Left lung (tissue), 10 donors: Measurements from ENCODE around the gene MEGF8. TPM values are rescaled to one million over a fixed set of nuclear protein-coding genes. Genes with fewer than 3 reads are reported as not detected.
A peak's percentile ranks its signal among the peaks of the same experiment; 100 is the strongest.

Experiments
- ATAC-seq: fragments of 200-7000 bp; cut with Tn5 transposase; one replicate; pipeline ENCODE4 v1.9.1; 2020; ENCODE audit warnings: moderate library complexity
- DNase-seq, 4 donors: peaks; one replicate each; pipeline ENCODE4 v3.0.0-alpha.2; 2013 to 2020
- H3K27ac ChIP-seq, 2 donors: fragments of 200-600 bp; sonication (generic) in 1 of 2; one replicate each; pipeline versions ENCODE4 v1.5.0 to v1.8.0; 2020 to 2021
- H3K27me3 ChIP-seq, 2 donors: fragments of 200-600 bp; sonication (generic) in 1 of 2; one replicate each; pipeline versions ENCODE4 v1.5.0 to v1.8.0; 2020 to 2021
- H3K36me3 ChIP-seq, 2 donors: fragments of 200-600 bp; sonication (generic) in 1 of 2; one replicate each; pipeline versions ENCODE4 v1.5.0 to v1.8.0; 2020 to 2021
- H3K4me1 ChIP-seq, 2 donors: fragments of 200-600 bp; one replicate each; pipeline ENCODE4 v1.8.0; 2021
- H3K4me3 ChIP-seq, 2 donors: fragments of 200-600 bp; sonication (generic) in 1 of 2; one replicate each; pipeline versions ENCODE4 v1.5.0 to v1.8.0; 2020 to 2021; ENCODE audit warnings: mild to moderate bottlenecking in 1 of 2
- H3K9me3 ChIP-seq, 2 donors: fragments of 200-600 bp; sonication (generic) in 1 of 2; one replicate each; pipeline versions ENCODE4 v1.5.0 to v1.8.0; 2020 to 2021
- CTCF ChIP-seq, 2 donors: fragments of 200-600 bp; sonication (generic) in 1 of 2; IDR thresholded peaks; one replicate each; pipeline versions ENCODE4 v1.5.0 to v1.8.0; 2021; ENCODE audit warnings: antibody characterized with exemption in 2 of 2
- intact Hi-C, 2 donors: fragments of 100-400 bp; cut with DNase I; formaldehyde crosslinking; loops; one replicate each; pipeline versions ENCODE4 v1.11.2 to v1.14.2; 2022
- polyA plus RNA-seq, 6 donors: library from polyadenylated mRNA; unstranded; fragments of 120-200 nt; gene quantifications; one replicate each; pipeline ENCODE4 v1.2.1, GENCODE V29; 2013; ENCODE audit not compliant: insufficient read length in 6 of 6
- total RNA-seq, 2 donors: library from RNA; stranded (reverse); fragmentation: NEBNext Ultra II Directional; extraction: Animal tissue kit (Norgen Biotek cat#: 25700); gene quantifications; one replicate each; pipeline ENCODE4 v1.2.1, GENCODE V29; 2021
- donor health status: DM: no; HTN: yes; CAD: no.
- donor health status: DM: no; HTN: no; CAD: no.

The MEGF8 gene
- total and polyA plus RNA-seq, 8 donors, result 15.7 to 38.9 (median 34.8) TPM

GRCh38 chr19:42287017-42287826 is 38.2 kb upstream of the MEGF8 start:
- TF ChIP-seq CTCF (IDR thresholded peaks at IDR 0.05), result no peak
- DNase-seq (no peak), ATAC-seq (no peak)
- Histone ChIP-seq H3K4me3 (no peak overlapping the region), H3K27ac (peak overlapping the region in 1 of 2 donors; percentile 77), H3K9me3 (no peaks in the 10 kb centered on the region), H3K36me3 (peaks cover 0 to 55% of the 10 kb centered on the region in 2 donors), H3K27me3 (no peaks in the 10 kb centered on the region), H3K4me1 (peaks cover 27 to 36% of the 10 kb centered on the region in 2 donors)
- intact Hi-C loops, result loop anchor here in 1 of 2 donors (5.0 kb wide), 1 partner anchor 35 kb away; no protein-coding TSS in a partner anchor

- Histone ChIP-seq H3K9me3 (no peaks in the 10 kb centered on the region), H3K36me3 (peaks cover 0 to 61% of the 10 kb centered on the region in 2 donors), H3K4me1 (peaks cover 24 to 31% of the 10 kb centered on the region in 2 donors), H3K27me3 (no peaks in the 10 kb centered on the region), H3K27ac (no peak overlapping the region), H3K4me3 (no peak overlapping the region)
- no peak for ATAC-seq
- no peak for DNase-seq
- intact Hi-C loops, result loop anchor here in 1 of 2 donors (5.0 kb wide), 1 partner anchor 35 kb away; no protein-coding TSS in a partner anchor
- no peak for TF ChIP-seq CTCF (IDR thresholded peaks at IDR 0.05)
Observed at GRCh38 chr19:42287827-42288107, 37.7 kb upstream of the MEGF8 start.

- H3K27ac ChIP-seq, result peak overlapping the region in 1 of 2 donors; percentile 33
- DNase-seq, result no peak
- intact Hi-C loops, result loop anchor here in 1 of 2 donors (5.0 kb wide), 1 partner anchor 36 kb away; no protein-coding TSS in a partner anchor
- H3K36me3 ChIP-seq, result peaks cover 0 to 67% of the 10 kb centered on the region in 2 donors
- no peak overlapping the region for H3K4me3 ChIP-seq
- peaks cover 17 to 25% of the 10 kb centered on the region in 2 donors for H3K4me1 ChIP-seq
- H3K27me3 ChIP-seq, result no peaks in the 10 kb centered on the region
- H3K9me3 ChIP-seq, result no peaks in the 10 kb centered on the region
- ATAC-seq, result no peak
- no peak for TF ChIP-seq CTCF (IDR thresholded peaks at IDR 0.05)
Observed at GRCh38 chr19:42288387-42288786, 37.0 kb upstream of the MEGF8 start.

- intact Hi-C loops, result loop anchor here in 1 of 2 donors (5.0 kb wide), 1 partner anchor 37 kb away; no protein-coding TSS in a partner anchor
- TF ChIP-seq CTCF (IDR thresholded peaks at IDR 0.05), result no peak
- Histone ChIP-seq H3K9me3 (no peaks in the 10 kb centered on the region), H3K4me3 (no peak overlapping the region), H3K27me3 (no peaks in the 10 kb centered on the region), H3K36me3 (peaks cover 0 to 73% of the 10 kb centered on the region in 2 donors), H3K4me1 (peaks cover 16 to 23% of the 10 kb centered on the region in 2 donors), H3K27ac (no peak overlapping the region)
- DNase-seq (no peak), ATAC-seq (no peak)
Observed at GRCh38 chr19:42288881-42289555, 36.4 kb upstream of the MEGF8 start.

- Histone ChIP-seq H3K27ac (no peak overlapping the region), H3K4me1 (peaks cover 16 to 22% of the 10 kb centered on the region in 2 donors), H3K4me3 (no peak overlapping the region), H3K27me3 (no peaks in the 10 kb centered on the region), H3K9me3 (no peaks in the 10 kb centered on the region), H3K36me3 (peaks cover 0 to 79% of the 10 kb centered on the region in 2 donors)
- no peak for TF ChIP-seq CTCF (IDR thresholded peaks at IDR 0.05)
- ATAC-seq (no peak), DNase-seq (peak in 1 of 4 donors; percentile 57)
- intact Hi-C loops, result loop anchor here in 1 of 2 donors (5.0 kb wide), 1 partner anchor 37 kb away; no protein-coding TSS in a partner anchor
Observed at GRCh38 chr19:42289556-42290041, 35.8 kb upstream of the MEGF8 start.
